ENCODE results near the gene ZP1.

The ZP1 gene

GRCh38 chr11:60852982-60853950, 14.1 kb upstream of the ZP1 start:
- no peak for DNase-seq (ENCODE audit: low read depth)
- no peak overlapping the region for H3K4me3 ChIP-seq (ENCODE audit: low read length)
- no peak for TF ChIP-seq CTCF (conservative IDR thresholded peaks at IDR 0.05; ENCODE audit: low read length)

DNA sequence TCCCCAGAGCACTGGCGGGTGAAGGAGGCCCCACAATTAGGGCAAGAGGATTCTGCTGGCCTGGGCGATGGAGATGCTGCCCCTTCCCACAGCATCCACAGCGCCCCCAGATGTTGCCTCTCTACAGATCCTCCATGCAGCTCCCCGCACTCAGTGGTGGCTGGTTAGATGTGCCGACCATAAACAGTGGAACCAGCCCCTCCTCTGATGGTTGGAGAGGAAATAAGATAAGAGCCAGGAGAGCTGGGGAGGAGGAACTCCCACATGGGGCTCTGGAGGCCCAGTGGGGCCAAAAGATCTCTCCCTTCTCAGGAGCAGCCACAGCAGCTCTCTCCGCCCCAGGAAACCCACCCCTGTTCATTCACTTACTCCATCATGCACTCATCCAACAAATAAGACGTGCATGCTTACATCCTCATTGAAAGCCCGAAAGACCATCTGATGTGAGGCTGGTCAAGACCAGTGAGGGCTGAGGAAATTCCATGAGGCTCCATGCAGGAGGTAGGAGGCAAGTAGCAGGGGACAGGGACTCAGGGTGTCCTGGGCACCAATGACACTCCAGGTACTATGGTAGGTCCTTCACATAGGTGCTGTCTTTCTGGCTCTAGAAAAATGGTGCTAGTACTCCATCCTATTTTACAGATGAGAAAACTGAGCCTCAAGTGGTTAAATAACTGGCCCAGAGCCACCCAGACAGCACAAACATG, 13.0 kb upstream of the ZP1 start:
- TF ChIP-seq CTCF (conservative IDR thresholded peaks at IDR 0.05; ENCODE audit: low read length) = no peak
- H3K4me3 ChIP-seq (ENCODE audit: low read length) = no peak overlapping the region
- no peak for DNase-seq (ENCODE audit: low read depth)

DNA sequence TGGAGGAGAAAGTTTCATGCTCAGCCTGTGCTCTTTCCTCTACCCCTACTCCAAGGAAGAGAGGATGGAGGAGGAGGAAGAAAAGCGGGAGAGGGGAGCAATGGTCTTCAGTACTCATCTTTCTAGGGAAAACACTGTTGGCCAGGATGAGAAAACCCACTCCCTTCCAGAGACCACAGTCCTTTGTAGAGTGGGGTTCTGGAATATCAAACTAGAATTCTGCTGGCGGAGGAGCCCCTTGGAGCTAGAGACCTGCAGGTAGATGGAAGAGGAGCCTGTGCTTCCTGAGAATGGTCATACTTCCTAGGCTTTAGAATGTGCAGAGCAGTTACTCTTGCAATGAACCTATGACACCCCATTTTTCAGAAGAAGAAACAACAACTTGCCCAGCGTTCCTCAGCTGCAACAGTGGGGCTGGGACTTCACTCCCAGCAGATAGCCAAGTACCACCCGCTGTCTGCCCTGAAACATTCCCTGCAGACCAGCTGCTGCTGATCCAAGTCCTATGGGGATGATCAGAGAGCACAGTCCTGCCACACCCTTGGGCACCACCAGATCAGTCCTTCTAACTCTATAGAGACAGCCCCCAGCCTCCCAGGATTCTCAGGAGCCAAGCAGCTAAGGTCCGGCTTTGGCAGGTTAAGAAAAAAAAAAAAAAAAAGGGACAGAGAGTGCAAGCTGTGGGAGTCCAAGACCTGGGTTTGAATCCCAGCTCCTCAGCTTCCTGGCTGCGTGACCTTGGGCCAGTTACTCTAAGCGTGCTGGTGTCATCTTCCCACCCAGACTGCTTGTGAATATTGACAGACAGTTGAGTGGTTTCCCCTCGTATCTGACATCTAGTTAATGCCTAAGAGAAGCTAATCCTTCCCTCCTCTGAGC, 12.3 kb upstream of the ZP1 start:
- DNase-seq (ENCODE audit: low read depth) = no peak
- no peak for TF ChIP-seq CTCF (conservative IDR thresholded peaks at IDR 0.05; ENCODE audit: low read length)
- no peak overlapping the region for H3K4me3 ChIP-seq (ENCODE audit: low read length)

- no peak for DNase-seq (ENCODE audit: low read depth)
- no peak within 1 kb of the TSS for H3K4me3 ChIP-seq (ENCODE audit: low read length)
- no peak for TF ChIP-seq CTCF (conservative IDR thresholded peaks at IDR 0.05; ENCODE audit: low read length)
Measured at GRCh38 chr11:60855726-60856633, 11.4 kb upstream of the ZP1 start, which contains the start of gene PTGDR2. PTGDR2 (minus strand) TSS chr11:60855950; CDS start chr11:60853722, 2,228 bp downstream.

- no peak overlapping the region for H3K4me3 ChIP-seq (ENCODE audit: low read length)
- TF ChIP-seq CTCF (conservative IDR thresholded peaks at IDR 0.05; ENCODE audit: low read length) = no peak
- DNase-seq (ENCODE audit: low read depth) = no peak
Measured at GRCh38 chr11:60857378-60858232, 9.7 kb upstream of the ZP1 start.
